Skeletal muscle cell (primary cell): ENCODE results near the gene ST14.
A peak's percentile ranks its signal among the peaks of the same experiment; 100 is the strongest.

ENCODE experiments used
- DNase-seq: peaks from one replicate; pipeline ENCODE4 v3.0.0-alpha.2; 2010; ENCODE audit warnings: low read depth
- H3K4me3 ChIP-seq: 2 replicates; pipeline ENCODE4 v1.5.1; 2011; ENCODE audit warnings: low read depth, mild to moderate bottlenecking, control low read depth, low read length, moderate library complexity

ST14 gene

DNA sequence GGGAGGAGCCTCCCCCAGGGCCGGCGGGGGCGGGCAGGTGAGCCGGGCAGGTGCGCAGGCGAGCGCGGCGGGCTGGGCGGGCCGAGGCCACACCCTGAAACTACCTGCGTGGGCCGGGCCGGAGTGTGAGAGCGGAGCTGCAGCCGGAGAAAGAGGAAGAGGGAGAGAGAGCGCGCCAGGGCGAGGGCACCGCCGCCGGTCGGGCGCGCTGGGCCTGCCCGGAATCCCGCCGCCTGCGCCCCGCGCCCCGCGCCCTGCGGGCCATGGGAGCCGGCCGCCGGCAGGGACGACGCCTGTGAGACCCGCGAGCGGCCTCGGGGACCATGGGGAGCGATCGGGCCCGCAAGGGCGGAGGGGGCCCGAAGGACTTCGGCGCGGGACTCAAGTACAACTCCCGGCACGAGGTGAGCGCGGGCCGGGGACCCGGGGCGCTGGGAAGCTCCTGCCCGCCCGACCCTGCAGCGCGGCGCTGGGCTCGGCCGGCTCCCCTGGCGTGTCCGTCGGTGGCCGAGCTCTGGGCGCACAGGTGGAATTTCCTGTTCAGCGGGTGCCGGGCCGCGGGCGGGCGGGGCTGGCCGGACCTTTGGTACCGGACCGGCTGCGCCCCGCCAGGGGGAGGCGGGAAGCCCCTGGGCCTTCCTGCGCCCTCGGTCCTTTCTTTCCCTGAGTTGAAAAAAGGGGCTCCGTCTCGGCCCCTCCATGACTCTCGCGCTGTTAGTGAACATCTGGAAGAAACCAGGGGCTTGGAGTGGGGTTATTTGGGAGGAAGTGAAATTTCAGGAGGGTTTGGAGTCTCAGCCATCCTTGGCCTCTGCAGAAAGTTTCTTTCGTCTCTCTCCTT is at the start of gene ST14:
Gene ST14 (plus strand): TSS at position 126 of the 841 bp plus-strand sequence. CDS start 198 bp downstream, at position 324.
- no peak for DNase-seq
- H3K4me3 ChIP-seq: no peak within 1 kb of the TSS

DNA sequence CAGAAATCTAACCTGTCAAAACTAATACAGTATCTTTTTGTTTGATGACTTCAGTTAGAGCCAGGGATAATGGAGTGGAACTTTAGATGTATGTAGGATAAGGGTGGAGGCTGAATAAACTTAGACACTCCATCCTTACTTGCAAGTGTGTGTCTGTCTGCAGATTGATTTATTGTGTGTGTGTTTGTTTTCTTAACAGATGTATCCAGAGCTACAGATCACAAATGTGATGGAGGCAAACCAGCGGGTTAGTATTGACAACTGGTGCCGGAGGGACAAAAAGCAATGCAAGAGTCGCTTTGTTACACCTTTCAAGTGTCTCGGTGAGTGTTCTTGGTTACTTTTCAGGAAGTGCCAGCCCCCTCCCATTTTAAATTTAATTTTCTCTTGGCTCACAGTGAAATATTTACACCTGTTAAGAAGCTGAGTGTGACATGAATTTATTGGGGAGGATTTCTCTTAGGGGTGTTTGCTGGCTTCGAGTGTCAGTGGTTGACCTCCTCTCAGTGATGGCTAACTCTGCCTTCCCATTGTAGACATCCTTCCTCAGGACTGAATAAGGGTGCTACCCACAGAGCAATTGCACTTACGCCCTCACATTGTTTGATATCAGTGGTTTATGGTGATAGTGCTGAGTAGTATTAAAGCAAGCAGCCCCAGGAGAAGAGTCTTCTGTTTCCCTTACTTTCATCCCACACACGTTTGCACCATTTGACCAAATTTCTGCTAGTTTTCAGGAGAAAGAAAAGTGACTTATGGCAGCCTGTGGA is 49.1 kb upstream of the ST14 start:
- DNase-seq: no peak
- H3K4me3 ChIP-seq: no peak overlapping the region

DNA sequence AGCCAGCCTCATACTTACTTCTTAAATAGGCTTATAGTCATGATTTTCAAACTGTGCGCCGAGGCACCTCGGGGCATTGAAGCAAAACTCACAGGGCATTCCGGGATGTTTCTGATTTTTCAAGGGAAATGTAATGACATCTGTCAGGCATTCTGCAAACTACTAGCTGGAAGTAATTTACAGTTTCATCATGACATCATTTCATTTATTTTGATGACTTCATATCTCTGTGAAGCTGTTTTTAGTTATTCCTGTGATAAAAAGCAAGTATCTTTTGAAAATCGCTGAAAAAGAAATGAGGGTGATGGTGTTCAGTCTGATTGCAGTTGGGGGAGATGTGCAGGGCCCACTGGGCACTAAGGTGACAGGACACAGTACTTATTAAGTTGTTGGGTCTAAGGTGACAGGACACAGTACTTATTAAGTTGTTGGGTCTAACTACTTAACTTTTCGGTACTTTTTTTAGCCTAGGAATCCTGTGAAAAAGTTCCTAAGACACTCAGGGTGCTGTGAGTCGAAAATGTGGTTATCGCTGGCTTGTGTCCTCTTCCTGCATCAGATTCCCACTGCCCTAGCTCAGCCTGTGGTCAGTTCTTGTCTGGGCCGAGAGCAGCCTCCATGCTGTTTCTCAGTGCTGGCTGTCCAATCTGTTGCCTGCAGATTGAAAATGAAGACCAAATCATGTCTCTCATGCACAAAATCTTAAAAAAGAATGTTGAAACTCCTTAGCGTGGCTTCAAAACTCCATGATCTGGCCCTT is 47.3 kb upstream of the ST14 start:
- H3K4me3 ChIP-seq: no peak overlapping the region
- no peak for DNase-seq

DNA sequence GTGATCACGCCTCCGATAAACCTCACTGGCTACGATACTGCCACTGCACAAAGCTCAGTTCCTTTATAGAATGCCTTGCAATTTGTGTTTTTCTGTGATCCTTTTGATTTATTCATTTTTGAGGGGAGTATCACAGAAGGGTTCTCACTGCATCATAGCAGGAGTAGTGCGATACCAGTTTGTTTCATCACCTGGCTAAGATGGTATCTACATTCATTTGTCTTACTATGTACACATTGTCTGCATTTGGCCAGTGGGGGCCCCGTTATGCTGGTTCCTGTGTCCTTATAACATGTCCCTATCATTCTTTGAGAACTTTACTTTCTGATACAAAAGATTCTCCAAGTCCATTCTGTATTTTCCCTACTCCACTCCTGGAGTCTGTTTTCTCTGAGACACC is 45.3 kb upstream of the ST14 start:
- no peak for DNase-seq

DNA sequence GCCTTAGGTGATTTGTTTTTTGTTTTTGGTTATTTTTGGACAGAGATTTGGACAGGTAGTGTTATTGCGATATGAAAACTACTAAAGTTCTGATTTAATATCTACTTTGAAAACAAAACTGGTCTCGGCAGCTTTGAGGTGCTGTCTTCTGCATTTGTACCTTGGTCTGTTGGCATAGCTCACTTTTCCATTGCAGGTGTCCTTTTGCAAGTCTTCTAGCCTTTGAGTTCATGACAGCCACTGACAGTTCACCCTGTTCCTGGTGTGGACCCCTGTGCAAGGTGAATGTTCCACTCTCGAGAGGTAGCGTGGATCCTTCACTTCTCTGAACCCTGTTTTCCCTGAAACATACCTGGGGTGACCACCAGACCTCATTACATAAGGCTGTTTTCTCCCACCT is 44.9 kb upstream of the ST14 start:
- no peak for DNase-seq
- no peak overlapping the region for H3K4me3 ChIP-seq

More for the DNA sequence above, 45.3 kb upstream of the ST14 start:
- H3K4me3 ChIP-seq: no peak overlapping the region

DNA sequence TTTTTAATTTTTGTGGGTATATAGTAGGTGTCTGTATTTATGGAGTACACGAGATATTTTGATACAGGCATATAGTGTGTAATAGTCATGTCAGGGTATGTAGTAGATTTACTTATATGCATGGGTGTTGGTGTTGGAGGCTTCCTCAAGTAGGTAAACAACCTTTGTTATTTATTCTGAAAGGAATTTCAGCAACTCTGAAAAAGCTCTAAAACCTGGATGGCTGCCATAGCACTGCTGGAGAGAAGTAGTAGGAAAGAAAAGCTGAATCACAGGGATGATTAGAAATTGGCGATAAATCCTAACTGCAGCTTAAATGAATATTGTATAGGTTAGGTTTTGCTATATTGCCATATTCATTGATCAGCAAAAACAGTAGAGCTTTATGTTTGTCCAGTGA is 44.4 kb upstream of the ST14 start:
- no peak overlapping the region for H3K4me3 ChIP-seq
- DNase-seq: peak; percentile 7

DNA sequence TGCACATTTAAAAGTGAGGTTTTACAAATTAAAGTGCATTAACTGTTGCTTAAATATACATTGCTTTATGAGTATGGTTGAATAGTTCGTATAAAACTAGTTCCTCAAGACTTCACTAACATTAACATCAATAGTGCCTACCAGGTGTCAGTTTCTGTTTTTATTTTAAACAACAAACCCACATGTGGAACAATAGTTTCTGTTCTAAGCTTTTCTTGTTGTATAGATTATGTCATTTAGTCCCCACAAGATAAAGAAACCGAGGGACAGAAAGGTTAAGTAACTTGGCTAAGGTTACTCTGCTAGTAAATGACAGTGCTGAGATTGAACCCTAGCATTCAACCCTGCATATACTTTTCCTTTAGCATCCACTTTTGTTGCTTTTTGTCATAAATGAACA is 41.4 kb upstream of the ST14 start:
- no peak overlapping the region for H3K4me3 ChIP-seq

DNA sequence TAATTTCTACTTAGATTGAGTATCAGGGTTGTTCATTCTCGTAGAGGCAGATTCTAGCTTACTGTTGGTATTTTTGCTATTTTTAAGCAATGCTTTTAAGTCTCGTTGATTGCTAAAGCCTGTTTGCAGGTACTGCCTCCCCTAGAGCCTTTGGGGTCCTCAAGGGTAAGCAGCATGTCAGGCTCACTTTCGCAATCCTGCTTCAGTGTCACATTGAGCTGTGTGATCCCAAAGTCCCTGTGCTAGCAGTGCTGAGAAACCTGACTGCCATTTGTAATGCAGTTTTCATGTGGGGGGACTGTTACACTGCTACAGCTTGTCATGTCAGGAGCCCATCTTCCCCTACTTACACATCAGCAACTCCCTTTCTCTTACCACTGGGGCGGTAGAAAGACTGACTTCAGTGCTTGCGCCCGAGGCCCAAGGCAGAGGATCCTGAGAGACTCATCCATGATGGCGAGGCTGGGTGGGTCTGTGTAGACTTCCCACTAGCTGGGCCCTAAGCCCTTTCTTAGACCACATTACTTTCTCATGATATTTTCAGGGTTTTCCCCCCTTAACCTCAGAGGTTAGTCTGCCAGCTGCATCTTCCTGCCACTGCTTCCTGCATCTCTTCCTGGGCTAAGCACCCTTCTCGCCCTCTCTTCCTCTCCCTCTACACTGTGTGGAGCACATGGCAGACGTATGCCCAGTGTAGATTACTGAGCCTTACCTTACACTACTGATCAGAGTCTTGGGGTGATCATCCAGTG is 40.8 kb upstream of the ST14 start:
- DNase-seq: no peak

More for the DNA sequence above, 41.4 kb upstream of the ST14 start:
- no peak for DNase-seq

DNA sequence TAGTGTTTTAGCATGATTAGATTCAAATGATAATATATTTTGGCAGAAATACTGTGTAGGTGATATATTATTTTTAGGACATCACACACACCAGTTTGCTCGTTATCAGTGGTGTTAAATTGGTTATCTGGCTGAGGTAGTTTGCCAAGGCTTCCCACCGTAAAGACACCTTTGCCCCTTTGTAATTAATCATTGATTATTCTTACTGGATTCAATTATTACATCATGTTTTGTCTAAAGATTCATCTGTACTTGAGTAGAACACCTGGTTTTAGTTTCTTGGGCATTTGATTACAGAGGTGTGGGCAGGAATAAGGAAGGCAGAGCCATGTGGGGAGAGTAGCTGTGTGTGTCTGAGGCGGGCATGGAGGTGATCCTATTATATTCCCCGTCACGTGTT is 39.5 kb upstream of the ST14 start:
- no peak for DNase-seq
- H3K4me3 ChIP-seq: no peak overlapping the region

More for the DNA sequence above, 40.8 kb upstream of the ST14 start:
- no peak overlapping the region for H3K4me3 ChIP-seq

DNA sequence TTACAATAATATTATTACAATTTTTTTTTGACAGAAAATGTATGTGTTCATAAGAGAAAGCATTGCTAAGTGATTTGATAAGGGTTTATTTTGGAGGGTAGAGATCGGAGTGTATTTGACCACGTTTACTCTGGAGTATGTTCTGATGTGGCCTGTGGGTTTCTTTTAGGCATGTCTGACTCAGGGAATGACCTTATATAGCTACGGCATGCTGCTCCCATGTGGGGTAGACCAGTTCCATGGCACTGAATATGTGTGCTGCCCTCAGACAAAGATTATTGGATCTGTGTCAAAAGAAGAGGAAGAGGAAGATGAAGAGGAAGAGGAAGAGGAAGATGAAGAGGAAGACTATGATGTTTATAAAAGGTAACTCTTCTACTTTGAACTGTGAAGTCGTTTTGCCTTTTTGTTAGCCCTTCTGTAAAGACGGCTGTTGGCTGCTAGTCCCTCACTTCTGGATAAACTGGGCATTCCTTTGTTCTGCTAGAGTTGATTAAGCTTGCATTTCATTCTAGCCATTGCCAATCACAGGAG is 38.1 kb upstream of the ST14 start:
- DNase-seq: peak; percentile 41
- H3K4me3 ChIP-seq: no peak overlapping the region

DNA sequence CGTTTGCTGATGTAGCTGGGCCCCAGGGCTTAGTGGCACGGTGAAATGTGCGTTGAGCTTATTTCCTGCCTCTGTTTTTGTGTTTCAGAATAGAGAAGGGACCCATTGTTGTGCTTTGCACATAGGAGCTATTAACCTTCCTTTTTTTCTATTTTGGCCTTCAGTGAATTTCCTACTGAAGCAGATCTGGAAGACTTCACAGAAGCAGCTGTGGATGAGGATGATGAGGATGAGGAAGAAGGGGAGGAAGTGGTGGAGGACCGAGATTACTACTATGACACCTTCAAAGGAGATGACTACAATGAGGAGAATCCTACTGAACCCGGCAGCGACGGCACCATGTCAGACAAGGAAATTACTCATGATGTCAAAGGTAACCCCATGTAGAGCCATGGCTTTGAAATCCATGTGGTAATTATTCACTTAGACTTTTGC is 37.4 kb upstream of the ST14 start:
- no peak for DNase-seq
- no peak overlapping the region for H3K4me3 ChIP-seq

DNA sequence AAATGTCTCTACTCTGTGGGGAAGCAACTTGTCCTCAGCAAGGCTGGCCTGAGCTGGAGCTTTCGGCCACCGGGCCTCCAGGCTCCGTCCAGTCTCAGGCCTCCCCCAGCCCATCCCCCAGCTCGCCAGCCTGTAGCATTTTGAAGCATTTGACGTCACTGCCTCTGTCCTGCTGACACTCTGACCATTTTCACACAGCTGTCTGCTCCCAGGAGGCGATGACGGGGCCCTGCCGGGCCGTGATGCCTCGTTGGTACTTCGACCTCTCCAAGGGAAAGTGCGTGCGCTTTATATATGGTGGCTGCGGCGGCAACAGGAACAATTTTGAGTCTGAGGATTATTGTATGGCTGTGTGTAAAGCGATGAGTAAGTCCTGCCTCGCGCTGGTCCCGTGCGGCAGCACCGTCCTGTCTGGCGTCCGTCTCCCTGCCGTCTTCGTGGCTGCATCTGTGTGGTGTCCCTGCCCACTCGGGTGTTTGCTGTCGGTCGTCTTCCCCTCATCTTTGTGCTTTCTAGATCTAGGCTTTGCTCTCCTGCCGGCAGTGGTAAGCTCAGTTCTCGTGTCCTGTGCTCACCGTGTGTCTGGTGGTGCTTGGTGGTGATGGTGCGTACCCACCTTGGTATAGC is 36.1 kb upstream of the ST14 start:
- no peak for DNase-seq
- no peak overlapping the region for H3K4me3 ChIP-seq

DNA sequence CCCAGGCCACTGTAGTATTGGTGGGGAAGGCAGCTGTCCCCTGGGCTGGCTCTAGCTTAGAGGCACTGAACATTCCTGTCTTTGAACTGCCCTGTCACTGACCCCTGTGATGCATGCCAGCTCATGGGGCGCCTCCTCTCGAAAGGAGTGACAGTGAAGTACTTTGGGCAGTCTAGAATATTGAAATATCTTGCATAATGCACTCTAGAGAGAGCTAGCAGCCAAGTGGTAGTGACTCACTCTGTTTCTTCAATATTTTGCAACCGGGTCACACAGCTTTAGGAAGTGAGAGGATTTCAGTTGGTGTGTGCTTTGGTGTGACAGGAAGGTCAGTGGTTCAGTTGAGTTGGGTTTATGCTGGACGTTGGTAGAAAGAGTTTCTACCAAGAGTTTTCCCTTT is 35.5 kb upstream of the ST14 start:
- peak; percentile 79 for DNase-seq
- H3K4me3 ChIP-seq: no peak overlapping the region

DNA sequence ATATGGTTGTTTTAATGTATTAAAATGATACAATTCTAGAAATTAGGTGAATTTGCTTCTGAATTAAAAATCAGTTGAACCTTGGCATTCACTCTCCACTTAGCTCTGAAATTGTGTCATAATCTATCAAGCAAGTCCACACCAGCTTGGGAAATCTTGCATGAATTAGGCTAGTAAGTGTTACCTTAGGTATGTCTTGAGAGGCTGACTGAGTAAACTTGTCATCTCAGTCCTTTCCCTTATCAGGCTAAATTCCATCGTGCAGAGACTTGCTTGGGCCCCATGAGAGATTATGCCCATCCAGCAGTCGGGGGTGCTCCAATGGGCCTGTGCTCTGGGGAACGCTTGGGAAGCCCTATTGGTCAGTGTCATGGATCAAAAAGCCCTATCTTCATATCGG is 33.9 kb upstream of the ST14 start:
- DNase-seq: no peak

DNA sequence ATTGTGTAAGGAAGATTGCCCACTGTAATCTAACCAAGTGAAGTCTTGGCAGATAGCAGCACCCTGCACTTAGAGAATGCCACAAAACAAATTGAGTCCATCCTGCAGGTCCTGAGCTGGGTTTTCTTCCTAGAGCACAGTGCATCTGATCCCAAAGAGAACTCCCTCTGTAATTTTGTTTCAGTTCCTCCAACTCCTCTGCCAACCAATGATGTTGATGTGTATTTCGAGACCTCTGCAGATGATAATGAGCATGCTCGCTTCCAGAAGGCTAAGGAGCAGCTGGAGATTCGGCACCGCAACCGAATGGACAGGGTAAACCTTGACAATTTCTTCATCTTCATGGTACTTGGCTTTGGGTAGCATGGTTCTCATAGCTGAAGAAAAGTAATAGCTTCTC is 33.1 kb upstream of the ST14 start:
- DNase-seq: no peak
- H3K4me3 ChIP-seq: no peak overlapping the region

More for the DNA sequence above, 33.9 kb upstream of the ST14 start:
- H3K4me3 ChIP-seq: no peak overlapping the region

DNA sequence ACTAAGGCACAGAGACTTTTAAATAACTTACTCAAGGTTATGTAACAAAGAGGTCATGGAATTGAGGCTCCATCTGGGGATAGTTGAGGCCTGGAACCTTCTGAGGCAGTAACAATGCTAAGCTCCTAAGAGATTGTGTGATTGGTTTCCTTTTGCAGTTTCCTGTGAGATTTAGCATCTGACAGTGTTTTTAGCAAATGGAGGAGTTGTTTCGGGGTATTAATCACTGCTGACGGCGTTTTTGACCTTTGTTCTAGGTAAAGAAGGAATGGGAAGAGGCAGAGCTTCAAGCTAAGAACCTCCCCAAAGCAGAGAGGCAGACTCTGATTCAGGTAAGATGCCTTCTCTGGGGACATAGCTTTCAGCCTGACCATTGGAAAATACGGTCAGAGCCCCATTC is 32.1 kb upstream of the ST14 start:
- H3K4me3 ChIP-seq: no peak overlapping the region
- DNase-seq: no peak

DNA sequence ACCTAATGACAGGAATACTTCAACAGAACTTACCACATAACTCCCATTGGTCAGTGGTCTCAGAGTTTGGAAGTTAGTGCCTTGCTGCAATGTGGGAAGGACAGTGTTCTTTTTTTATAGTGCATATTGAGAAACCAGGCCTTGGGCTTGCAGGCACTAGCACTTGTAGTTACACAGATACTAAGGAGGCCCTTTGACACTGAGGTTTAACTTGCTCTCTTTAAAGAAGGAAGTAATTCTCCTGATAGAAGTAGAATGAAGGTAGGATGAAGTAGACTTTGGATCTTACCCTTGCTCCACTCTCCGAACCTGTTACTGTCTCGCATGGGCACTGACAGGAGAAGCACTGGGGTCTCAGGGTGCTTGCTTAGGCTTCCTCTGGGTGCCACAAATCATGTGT is 31.0 kb upstream of the ST14 start:
- no peak for DNase-seq
- no peak overlapping the region for H3K4me3 ChIP-seq

DNA sequence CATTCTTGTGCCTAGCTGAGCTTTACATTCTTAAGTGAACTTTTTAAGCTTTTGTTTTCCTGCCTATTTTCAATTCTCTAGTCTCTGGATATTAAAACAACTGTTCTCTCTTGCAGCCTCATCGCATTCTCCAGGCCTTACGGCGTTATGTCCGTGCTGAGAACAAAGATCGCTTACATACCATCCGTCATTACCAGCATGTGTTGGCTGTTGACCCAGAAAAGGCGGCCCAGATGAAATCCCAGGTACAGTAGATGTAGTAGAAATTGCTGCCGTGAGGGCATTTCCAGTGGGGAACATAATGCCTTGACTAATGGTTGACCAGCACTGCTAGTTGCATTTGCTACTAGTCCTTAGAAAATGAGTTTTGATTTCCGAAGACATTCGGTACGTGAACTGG is 29.7 kb upstream of the ST14 start:
- no peak overlapping the region for H3K4me3 ChIP-seq
- no peak for DNase-seq
